NCI-H345 treated with DMSO at 0.1 percent for 48 hours (cell line): ENCODE results near the gene APLF.
"Not testable (repeated sequence)": the region's sequence is repeated elsewhere in the genome, so short reads cannot be mapped to it uniquely, and the experiment has no call there.

Experiments
- DNase-seq: peaks from one replicate; lab custom pipeline; 2025; ENCODE audit not compliant: unreplicated experiment; lab: John Stamatoyannopoulos, UW

APLF gene

GRCh38 chr2:68527343-68528081 is 60.1 kb downstream of the APLF start:
- DNase-seq = not testable (repeated sequence)

- not testable (repeated sequence) for DNase-seq
These were observed 61.8 kb downstream of the APLF start for GRCh38 chr2:68529156-68529555.

- not testable (repeated sequence) for DNase-seq
These were observed 62.3 kb downstream of the APLF start for GRCh38 chr2:68529651-68530050.

- DNase-seq = no peak
These were observed 68.6 kb downstream of the APLF start for GRCh38 chr2:68536000-68536399.

GRCh38 chr2:68537011-68537410 is 69.6 kb downstream of the APLF start:
- DNase-seq = no peak

GRCh38 chr2:68537809-68538208 is 70.4 kb downstream of the APLF start:
- DNase-seq = no peak

- DNase-seq = no peak
These were observed 77.4 kb downstream of the APLF start for GRCh38 chr2:68544811-68545210.

GRCh38 chr2:68548396-68548795 is 81.0 kb downstream of the APLF start:
- DNase-seq = no peak

GRCh38 chr2:68553098-68553497 is 85.7 kb downstream of the APLF start:
- DNase-seq = no peak

- DNase-seq = not testable (repeated sequence)
These were observed 88.2 kb downstream of the APLF start for GRCh38 chr2:68555425-68556206.

- DNase-seq = no peak
These were observed 89.0 kb downstream of the APLF start for GRCh38 chr2:68556381-68556780.

- DNase-seq = no peak
These were observed 91.2 kb downstream of the APLF start for GRCh38 chr2:68558576-68558975.

GRCh38 chr2:68559692-68560091 is 92.3 kb downstream of the APLF start:
- no peak for DNase-seq

- DNase-seq = no peak
These were observed 93.2 kb downstream of the APLF start for GRCh38 chr2:68560545-68560944.

- no peak for DNase-seq
These were observed 94.0 kb downstream of the APLF start for GRCh38 chr2:68561372-68561771.

GRCh38 chr2:68562934-68563333 is 95.5 kb downstream of the APLF start:
- no peak for DNase-seq

- no peak for DNase-seq
These were observed 97.0 kb downstream of the APLF start for GRCh38 chr2:68564426-68564825.

- no peak for DNase-seq
These were observed 97.9 kb downstream of the APLF start for GRCh38 chr2:68565273-68565672.

- DNase-seq = no peak
These were observed 98.5 kb downstream of the APLF start for GRCh38 chr2:68565858-68566257.

GRCh38 chr2:68566362-68566761 is 99.0 kb downstream of the APLF start:
- DNase-seq = no peak

GRCh38 chr2:68568116-68568515 is 100.7 kb downstream of the APLF start:
- DNase-seq = no peak

- DNase-seq = no peak
These were observed 102.2 kb downstream of the APLF start for GRCh38 chr2:68569604-68570003.
